HG02970 (cell line): ENCODE measurements around the gene PKP1.
"Not testable (repeated sequence)": the region's sequence is repeated elsewhere in the genome, so short reads cannot be mapped to it uniquely, and the experiment has no call there.

Source experiments
- ATAC-seq: cut with Tn5 transposase; IDR thresholded peaks from one replicate; pipeline ENCODE4 v1.9.1; 2021; ENCODE audit warnings: mild to moderate bottlenecking, moderate library complexity, moderate number of reproducible peaks; ENCODE audit not compliant: unreplicated experiment, low FRiP score

PKP1 gene, protein sequence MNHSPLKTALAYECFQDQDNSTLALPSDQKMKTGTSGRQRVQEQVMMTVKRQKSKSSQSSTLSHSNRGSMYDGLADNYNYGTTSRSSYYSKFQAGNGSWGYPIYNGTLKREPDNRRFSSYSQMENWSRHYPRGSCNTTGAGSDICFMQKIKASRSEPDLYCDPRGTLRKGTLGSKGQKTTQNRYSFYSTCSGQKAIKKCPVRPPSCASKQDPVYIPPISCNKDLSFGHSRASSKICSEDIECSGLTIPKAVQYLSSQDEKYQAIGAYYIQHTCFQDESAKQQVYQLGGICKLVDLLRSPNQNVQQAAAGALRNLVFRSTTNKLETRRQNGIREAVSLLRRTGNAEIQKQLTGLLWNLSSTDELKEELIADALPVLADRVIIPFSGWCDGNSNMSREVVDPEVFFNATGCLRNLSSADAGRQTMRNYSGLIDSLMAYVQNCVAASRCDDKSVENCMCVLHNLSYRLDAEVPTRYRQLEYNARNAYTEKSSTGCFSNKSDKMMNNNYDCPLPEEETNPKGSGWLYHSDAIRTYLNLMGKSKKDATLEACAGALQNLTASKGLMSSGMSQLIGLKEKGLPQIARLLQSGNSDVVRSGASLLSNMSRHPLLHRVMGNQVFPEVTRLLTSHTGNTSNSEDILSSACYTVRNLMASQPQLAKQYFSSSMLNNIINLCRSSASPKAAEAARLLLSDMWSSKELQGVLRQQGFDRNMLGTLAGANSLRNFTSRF

DNA sequence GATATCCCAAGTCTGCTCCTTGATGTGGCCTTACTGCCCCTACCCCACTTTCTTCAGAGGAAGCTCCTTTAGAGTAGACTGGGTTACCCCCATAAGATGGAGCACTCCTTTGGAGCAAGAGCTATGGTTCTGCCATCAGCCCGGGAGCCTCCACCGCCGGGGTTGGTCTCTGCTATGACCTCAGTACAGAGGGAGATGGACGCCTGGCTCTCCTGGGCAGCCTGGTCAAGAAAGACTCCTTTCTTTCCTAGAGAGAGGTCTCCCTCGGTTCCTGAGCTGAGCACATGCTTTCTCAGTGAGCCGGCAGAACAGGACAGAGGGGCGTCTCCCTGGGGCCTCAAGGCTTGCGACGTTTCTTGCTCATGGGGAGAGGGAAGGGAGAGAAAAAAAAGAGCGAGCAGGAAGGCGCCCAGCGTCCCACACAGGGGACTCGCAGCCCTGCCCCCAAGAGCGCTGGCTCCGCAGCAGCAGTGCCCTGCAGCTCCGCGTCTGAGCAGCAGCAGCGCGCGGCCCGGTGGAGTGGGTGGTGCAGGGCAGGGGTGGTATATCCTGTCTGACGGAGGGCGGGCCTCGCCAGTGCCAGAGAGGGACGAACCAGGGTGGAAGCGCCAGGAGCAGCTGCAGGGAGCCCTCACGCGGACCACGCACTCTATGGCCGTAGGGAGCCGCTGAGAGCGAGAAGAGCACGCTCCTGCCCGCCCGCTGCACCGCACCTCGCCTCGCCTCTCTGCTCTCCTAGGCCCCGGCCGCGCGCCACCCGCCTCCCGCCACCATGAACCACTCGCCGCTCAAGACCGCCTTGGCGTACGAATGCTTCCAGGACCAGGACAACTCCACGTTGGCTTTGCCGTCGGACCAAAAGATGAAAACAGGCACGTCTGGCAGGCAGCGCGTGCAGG, at the start of gene PKP1:
PKP1 (plus strand) TSS at position 576 of the 899 bp plus-strand sequence; CDS start at position 773, 197 bp downstream.
- no peak for ATAC-seq

DNA sequence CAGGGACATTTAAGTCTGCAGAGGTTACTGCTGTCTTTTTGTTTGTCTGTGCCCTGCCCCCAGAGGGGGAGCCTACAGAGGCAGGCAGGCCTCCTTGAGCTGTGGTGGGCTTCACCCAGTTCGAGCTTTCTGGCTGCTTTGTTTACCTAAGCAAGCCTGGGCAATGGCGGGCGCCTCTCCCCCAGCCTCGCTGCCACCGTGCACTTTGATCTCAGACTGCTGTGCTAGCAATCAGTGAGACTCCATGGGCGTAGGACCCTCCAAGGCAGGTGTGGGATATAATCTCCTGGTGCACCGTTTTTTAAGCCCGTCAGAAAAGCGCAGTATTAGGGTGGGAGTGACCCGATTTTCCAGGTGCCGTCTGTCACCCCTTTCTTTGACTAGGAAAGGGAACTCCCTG, 43.7 kb upstream of the PKP1 start:
- not testable (repeated sequence) for ATAC-seq

DNA sequence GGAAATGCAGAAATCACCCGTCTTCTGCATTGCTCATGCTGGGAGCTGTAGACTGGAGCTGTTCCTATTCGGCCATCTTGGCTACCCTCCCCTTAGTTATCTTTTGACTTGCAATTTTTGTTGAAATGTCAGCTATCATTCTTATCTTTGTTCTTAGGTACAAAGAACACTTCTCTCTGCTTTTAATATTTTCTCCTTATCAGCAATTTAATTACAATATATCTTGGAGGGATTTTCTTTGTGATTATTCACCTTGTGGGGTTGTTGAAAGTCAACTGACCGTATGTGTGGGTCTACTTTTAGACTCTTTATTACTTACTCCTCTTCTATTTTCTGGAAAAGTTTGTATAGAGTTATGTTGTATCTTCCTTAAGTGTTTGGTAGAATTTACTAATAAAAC, 43.1 kb upstream of the PKP1 start:
- ATAC-seq: no peak

DNA sequence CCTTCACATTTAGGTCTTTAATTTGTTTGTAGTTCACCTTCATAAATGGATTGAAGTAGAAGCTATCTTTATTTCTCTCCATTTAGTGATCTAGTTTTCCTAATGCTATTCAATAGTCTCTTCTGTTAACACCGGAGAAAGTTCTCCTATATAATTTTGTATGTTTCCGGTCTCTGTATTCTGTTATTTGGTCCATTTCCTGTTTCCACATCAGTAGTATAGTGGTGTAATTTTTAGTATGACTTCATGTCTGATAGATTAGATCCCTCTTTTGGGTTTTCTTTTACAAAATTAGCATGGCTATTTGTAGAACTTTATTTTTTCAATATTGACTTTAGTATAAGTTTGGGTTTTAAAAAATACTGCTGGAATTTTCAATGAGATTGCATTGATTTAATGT, 41.6 kb upstream of the PKP1 start:
- ATAC-seq: no peak

DNA sequence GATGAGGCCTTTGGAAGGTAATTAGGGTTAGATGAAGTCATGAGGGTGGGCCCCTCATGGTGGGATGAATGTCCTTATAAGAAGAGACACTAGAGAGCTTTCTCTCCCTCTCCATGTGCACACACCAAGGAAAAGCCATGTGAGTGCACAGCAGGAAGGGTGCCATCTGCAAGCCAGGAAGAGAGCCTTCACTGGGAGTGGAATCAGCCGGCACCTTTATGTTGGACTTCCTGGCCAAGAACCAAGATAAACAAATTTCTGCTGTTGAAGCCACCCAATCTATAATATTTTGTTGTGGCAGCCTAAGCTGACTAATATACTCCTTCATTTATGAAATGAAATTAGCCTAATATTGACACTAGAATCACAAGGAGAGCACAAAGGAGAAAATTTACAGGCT, 38.2 kb upstream of the PKP1 start:
- ATAC-seq: no peak

DNA sequence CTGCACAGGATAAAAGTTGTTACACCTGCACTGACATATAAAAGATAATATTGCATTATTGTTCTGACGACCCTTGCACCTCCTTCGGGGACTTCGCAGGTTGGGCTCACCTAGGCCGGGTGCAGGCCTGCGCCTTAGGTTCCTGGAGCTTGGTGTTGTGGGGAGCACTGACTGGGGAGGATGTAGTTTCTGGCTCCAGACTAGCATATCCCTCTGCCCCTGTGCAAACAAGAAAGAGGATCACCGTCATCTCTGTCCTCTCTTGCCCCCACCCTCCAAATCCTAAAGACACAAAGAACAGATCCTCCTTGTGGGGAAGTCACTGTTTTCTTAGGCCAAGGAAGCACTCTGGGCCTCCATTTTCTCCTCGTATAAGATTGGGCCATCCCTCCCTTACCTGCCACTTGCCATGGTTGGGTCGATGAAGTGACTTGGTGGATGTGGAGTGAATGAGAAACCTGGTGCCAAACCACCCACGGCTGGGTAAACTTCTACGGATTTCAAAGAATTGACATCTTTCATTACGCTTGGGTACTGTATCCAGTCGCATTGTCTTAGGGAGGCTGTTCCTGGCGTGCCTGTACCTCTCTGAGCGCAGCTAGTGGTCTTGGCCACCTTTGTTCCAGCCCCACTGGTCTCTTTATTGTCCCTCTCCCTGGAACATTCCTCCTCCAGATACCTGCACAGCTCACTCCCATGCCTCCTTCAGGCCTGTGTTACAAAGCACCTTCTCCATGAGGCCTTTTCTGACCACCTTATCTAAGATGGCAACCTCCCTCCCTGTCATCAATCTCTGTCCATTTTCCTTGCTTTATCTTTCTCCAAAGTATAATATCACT, 34.4 kb upstream of the PKP1 start:
- no peak for ATAC-seq

DNA sequence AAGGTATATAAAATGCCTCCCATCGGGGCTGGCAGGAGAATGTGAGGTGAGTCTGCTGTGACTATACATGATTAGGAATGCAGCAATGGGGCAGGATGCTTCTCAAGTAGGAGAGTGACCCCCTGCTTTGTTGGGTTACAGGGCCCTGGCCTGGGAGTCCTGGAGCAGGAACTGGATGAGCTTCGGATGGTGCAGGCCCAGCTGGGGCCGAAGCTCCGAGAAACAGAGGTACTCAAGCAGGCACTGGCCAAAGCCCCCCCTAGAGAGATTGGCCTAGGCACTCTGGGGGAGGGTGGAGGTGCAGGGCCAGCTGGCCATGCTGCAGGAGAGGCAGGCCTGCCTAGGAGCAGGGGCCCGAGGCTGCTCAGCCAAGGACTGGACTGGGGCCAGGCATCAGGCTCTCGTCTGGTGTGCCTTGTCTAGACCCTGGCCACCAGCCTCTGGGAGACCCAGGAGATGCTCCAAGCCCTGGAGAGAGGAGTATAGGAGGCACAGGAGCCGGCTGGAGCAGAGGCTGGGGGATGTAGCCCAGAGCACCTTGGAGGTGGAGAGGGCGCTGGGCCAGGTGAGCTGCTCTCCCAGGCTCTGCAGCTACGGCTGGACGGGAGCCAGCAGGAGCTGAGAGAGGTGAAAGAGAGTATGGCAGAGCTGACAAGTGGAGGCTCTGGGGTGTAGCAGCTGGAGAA, 32.8 kb upstream of the PKP1 start:
- ATAC-seq: no peak

DNA sequence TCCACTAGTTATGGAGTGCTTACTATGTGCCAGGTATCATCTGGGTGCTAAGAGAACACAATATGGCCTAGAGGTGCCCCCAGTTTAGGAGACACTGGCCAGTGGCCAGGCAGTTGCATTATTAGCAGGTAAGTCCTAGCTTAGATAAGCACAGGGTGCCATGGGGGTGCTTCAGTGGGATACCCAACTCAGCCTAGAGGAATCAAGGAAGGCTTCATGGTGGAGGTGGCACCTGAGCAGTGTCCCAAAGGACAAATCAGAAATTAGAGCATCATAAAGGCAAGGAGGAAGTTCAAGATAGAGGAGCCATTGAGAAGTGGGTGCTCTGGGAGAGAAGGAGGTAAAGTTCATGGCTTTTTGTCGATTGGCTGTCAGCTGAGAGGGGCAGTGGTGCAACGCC, 31.9 kb upstream of the PKP1 start:
- no peak for ATAC-seq

DNA sequence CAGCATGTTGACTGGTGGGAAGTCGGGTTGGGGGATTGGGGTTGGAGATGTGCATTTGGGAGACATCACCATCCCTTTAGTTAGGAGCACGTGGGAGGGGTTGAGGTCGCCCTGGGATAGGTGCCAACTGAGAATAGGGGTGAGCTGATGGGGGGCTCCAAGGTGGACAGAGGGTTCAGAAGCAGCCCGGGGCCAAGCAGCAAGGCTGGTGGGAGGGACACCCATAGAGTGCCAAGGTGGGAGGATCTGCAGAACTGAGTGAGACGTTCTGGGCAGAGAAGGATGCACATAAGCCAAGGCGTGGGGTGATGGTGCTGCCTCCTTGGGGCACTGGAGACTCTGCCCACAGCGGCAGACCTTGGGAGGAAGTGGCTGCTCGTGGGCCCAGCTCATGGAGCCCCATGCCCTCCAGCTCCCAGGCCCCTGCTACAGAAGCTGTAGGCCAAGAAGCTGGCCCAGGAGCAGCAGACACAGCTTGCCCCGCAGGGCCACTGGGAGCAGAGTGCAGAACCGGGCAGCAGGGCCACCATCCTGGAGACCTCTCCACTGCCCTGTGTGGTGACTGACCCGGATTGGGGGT, 31.4 kb upstream of the PKP1 start:
- no peak for ATAC-seq

DNA sequence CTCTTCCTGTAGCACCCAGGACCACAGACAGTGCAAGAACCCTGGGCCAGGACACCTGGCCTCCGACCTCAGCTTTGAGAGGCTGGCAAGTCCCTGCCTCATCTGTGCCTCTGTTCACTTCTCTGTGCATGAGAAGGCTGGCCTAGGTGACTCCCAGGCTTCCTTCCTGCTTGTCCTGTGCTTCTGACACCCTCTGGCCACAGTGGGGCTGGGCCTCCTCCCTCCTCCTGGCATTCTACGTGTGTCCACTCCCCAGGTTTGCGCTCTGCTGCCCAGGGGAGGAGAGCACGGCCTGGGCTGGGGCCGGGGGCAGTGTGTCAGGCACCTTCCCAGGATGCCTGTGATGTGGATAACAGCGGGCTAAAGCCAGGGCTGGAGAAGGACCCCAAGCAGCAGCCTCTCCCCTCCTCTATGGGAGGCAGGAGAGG, 30.3 kb upstream of the PKP1 start:
- ATAC-seq: no peak

DNA sequence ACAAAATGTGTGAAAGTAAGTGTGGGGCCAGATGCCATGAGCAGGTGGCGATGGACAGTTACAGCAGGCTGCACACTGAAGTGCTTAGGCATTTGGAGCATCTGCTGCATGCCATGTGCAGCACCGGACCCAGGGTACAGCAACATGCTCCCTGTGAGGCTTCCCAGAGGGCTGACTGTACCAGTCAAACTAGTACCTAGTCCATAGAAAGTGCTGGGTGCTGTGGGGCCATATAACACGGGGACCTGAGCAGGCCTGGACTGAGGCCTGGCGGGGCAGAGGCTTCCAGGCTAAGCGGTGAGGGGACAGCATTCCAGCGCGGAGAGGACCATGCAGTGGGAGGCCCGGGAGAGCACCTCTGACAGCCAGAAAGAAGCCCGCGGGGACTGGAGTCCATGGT, 29.9 kb upstream of the PKP1 start:
- ATAC-seq: no peak

DNA sequence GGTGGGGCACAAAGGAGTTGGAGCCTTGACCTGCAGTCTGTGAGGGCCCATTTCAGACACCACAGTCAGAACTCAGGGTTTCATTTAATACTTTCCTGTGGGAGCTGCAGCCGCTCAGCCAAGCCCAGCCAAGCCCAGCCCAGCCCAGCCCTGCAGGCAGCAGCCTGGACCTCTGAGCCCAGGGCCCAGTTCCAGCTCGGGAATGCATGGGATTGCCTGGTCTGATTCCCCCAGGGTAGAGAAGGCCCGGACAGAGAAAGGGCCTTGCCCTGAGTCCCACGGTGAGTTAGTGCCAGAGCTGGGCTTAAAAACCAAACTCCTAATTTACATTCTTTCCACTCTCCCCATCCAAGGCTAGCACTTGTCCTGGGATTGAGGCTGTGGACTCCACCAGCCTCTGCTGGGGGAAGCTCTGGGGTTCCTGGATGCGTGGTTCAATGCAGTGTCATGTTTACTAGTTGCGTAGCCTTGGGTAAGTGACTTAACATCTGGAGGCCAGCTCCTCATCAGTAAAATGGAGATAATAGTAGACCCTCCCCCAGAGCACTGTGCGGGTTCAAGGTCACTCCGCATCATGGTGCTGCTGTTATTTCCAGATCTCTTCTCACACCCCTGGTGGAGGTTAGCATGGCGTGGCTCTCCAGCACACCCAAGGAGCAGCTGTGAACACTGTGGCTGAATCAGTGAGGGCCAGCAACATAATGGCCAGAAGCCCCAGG, 29.2 kb upstream of the PKP1 start:
- no peak for ATAC-seq

DNA sequence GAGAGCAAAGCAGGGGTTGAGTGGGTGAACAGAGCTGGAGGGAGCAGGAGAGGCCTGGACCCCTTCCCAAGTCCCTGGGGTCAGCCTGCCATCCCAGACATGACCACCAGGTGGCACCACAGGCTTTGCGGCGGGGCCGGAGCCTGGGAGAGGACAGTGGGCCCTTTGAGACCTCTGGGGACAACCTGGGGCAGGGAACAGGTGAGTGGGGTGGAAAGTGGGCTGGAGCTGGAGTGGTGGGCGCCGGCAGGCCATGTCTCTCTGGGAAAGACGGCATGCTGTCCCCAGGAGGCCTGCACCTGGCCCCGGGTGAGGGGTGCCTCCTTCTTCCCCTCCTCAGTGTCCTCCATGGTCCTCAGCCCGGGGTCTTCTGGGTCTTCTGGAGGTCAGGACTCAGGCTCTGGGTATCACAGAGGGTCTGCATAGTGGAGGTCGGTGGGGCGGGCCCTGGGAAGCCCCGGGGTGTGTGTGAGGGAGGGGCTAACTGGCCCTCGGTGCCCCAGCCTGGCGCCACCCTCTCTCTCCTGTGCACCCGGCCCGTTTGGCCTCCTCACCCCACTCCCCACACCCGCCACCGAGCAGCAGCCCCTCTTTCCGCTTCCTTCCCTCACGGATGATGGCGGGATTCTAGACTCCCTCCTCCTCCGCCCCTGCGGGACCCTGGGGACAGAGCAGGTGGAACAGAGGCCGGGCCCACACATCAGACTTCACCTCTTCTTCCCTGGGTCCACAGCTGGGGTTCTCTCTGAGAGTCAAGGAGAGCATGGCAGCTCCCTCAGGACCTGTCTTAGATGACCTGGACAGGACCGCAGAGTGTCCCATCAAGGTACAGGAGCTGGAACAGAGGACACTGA, 28.5 kb upstream of the PKP1 start:
- ATAC-seq: no peak

DNA sequence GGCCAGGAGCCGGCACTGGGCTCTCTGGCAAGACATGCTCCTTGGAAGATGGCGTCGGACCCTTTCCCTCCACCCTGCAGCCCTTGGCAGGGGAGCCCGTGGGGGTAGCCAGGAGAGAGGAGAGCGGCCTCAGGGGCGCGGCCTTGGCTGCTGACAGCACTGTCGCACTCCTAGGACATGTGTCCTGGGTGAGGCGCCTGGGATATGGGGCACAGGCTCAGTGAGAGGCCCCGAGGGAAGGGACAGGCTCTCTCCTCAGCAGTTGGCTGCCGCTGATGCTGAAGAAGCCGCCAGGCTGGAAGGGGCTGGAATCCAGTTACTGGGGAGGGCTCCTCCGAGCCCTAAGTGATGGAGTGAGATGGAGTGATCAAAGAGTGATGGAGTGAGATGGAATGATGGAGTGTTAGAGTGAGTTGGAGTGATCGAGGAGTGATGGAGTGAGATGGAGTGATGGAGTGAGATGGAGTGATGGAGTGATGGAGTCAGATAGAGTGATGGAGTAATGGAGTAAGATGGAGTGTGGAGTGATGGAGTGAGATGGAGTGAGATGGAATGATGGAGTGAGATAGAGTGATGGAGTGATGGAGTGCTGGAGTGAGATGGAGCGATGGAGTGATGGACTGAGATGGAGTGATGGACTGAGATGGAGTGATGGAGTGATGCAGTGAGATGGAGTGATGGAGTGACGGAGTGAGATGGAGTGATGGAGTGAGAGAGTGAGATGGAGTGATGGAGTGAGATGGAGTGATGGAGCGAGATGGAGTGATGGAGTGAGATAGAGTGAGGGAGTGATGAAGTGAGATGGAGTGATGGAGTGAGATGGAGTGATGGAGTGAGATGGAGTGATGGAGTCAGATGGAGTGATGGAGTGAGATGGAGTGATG, 27.6 kb upstream of the PKP1 start:
- no peak for ATAC-seq

DNA sequence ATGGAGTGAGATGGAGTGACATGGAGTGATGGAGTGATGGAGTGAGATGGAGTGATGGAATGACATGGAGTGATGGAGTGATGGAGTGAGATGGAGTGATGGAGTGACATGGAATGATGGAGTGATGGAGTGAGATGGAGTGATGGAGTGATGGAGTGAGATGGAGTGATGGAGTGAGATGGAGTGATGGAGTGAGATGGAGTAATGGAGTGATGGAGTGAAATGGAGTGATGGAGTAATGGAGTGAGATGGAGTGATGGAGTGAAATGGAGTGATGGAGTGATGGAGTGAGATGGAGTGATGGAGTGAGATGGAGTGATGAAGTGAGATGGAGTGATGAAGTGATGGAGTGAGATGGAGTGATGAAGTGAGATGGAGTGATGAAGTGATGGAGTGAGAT, 25.2 kb upstream of the PKP1 start:
- not testable (repeated sequence) for ATAC-seq

DNA sequence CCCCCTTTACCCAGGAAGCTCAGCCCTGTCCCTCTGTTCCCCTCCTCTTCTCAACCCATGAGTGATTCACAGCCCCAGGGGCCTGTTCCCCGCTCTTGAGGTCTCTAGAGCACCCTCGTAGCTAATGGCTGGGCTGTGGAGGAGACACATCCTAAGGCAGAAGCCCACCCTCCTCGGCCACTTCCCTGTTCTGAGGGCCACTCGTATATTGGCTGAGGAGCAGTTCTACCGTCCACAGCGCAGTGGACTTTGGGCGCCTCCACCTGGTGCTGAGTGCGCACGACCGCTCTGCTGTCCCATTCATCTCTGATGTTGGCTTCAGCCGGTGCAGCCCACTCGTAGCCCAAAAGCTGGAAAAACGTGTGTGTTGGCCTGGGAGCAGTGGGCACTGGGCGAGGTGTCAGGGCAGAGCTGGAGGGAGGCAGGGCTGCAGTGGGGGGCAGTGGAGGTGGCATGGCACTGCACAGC, 24.5 kb upstream of the PKP1 start:
- no peak for ATAC-seq
